Stimulated activated CD8-positive, alpha-beta memory T cell treated with anti-CD3 and anti-CD28 coated beads, Interleukin-12 subunit alpha, Interleukin-12 subunit beta, amount 100 ng/mL, for 4 hours (primary cell): Measurements from ENCODE around the gene DLEC1.
"Not testable (repeated sequence)": the region's sequence is repeated elsewhere in the genome, so short reads cannot be mapped to it uniquely, and the experiment has no call there.

Source experiments
- DNase-seq: peaks from one replicate; pipeline ENCODE4 v3.0.0-alpha.2; 2020; ENCODE audit warnings: low read depth

Gene DLEC1

DNA sequence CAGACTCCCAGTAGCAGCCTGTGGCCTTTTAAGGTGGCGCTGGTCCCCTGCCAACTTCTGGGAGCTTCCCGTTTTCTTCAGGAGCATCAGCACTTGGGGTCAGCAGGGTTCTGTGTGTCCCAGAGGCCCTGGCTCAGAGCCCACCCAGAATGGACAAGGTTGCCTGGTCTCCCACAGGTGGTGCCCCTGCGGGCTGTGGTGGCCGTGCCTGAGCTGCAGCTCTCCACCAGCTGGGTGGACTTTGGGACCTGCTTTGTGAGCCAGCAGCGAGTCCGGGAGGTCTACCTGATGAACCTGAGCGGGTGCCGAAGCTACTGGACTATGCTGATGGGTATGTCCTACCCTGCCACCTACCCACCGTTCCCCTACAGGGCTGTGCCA lies 82.4 kb downstream of the DLEC1 start:
- DNase-seq, result no peak

- no peak for DNase-seq
These were observed 82.9 kb downstream of the DLEC1 start for GRCh38 chr3:38121832-38122461.

DNA sequence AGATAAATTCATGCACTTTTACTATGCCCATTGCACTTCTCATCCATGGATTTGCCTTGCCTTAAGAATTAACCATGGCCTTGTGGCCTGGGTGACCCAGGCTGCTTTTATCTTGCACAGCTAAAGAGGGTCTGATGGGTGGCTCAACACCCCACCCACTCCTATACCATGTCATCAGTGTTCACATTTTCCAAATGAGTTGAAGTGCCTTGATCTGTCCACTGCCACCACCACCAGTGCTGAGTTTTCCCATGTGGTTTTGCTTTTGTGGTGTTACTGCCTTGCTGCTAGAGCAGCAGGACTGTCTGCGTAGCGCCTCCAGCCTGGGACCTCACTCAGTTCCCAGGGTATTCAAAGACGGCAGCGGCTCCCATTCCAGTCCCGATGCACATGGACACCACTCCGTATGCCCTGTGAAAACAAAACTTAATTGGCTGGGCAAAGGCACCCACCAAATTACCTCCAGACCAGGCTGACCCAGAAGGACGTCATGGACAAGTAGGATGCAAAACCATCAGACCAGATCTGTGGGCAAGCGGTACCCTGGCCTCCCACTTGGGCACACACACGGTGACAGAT lies 83.8 kb downstream of the DLEC1 start:
- DNase-seq, result no peak

DNA sequence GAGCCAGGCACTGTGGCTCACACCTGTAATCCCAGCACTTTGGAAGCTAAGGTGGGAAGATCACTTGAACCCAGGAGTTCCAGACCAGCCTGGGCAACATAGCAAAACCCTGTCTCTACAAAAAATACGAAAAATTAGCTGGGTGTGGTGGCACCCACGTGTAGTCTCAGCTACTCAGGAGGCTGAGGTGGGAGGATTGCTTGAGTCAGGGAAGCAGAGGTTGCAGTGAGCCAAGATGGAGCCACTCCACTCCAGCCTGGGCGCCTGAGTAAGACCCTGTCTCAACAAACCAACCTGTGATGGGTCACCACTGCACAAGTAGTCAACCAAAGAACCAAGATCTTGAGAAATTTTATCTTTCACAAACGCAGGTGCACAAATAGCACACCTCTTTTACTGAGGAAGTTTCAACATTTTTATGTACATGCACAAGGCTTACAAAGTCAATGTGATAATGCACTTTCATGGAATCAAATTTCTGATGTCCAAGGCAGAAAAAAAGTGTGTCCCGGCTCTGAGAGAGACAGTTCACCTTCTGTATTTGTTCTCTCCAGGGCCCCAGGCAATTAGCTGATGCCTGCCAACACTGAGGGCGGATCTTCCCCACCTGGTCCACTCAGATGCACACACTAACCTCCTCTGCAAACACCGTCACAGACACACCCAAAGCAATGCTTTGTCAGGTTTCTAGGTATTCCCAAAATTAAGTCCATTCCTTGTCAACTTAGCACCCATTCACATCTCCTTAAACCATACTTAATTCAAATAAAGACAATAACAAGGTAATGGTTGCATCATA lies 85.5 kb downstream of the DLEC1 start:
- DNase-seq, result no peak

DNA sequence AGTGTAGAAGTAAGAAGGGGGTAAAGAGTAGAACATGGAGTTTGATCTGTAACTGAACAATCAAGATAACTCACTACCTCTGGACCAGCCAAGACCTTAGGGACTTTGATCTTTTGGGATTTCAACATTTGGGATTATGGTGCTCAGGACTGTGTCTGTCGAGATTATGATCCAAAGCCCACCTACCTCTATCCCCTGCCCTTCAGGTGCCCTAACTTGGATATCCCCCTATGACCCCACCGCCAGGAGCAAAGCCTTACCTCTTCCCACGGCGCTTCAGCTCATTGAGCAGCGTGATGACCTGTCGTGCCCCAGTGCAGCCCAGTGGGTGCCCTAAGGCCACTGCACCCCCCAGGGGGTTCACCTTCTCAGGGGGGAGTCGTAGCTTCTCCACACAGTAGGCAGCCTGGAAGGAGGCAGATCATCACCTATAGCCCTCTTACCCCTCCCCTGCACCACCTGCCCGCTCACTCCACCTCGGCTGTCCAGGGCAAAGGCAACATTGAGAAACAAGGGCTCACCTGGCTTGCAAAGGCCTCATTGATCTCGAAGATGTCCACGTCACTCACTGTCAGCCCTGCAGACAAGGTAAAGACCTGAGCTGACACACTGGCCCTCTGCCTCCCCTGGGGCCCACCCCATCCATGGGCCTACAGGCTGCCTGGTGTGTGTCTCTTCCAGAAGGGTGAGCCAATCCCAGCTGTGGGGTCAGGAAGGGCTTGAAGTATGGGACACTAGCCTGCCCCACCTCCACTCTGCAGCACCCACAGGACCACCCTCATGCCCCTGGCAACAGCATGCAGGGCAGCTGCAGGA lies 86.5 kb downstream of the DLEC1 start:
- DNase-seq, result no peak

GRCh38 chr3:38126121-38126892 lies 87.3 kb downstream of the DLEC1 start:
- no peak for DNase-seq

- DNase-seq, result no peak
These were observed 88.7 kb downstream of the DLEC1 start for GRCh38 chr3:38127611-38128302.

DNA sequence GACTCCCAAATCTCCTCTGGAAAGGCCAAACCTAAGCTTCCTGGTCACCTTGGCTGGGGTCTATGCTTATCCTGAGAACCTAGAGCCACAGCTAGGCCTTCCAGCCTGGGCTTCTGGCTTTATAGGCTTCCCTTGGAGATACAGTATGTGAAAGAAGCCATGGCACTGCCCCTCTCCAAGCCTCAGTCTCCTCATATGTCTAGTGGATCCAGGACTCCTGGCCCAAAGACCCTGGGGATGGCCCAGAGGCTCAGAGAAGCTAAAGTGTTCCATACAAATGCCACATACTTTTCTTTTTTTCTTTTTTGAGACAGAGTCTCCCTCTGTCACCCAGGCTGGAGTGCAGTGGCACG lies 89.3 kb downstream of the DLEC1 start:
- DNase-seq, result no peak

DNA sequence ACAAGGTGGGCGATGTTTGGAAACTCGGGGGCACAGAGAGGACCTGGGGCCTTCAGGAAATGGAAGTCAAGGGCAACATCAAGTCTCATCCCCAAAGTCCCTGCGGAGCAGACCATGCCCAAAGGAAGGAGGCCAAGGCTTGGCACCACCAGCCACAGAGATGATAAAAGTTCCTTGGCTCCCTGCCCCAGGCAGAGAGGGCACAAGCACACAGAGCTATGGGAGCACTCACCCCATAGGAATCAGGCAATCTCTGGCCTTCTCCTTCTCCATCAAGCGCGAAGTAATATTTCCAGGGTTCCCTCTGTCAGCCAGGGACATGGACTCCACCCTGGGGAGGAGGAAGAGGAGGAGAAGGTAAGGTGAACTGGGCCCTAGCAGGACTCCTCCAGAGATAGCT lies 90.0 kb downstream of the DLEC1 start:
- no peak for DNase-seq

DNA sequence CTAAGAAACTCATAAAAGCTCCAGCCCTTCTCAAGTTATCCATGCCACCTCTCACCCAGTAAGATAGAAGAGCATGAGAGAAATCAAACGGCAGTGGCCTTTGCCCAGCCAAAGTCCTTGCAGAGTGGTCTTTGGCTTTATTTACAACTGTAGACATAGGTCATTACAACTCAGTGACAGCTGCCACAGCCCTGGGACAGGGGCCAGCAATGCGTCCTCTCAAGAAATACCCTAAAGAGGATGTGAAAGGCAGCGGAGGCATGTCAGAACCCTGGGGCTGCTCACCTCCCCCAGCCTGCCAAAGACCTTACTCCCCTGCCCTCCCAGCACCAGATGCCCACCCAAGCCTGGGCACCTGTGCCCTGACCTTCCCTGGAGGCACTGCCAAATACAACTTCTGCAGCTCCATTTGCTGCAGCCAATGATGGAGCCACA lies 91.6 kb downstream of the DLEC1 start:
- no peak for DNase-seq

GRCh38 chr3:38131621-38132369 lies 92.8 kb downstream of the DLEC1 start:
- no peak for DNase-seq

DNA sequence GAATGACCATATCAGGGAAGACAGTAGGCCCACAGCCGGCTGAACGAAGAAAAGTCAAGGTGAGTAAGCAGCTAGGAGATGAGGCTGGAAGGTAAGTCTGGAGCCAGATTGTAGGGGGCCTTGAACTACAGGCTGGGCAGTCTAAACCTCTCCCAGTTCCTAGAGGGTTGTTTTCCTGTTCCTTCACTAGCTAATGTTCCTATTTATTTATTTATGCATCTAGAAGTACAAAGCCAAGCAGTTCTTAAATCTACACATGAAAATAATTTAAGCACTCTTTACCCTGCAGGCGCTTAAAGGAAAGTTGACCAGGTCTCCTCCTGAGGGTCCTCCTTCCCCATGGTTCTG lies 94.2 kb downstream of the DLEC1 start:
- no peak for DNase-seq

GRCh38 chr3:38133557-38134405 lies 94.8 kb downstream of the DLEC1 start:
- no peak for DNase-seq

DNA sequence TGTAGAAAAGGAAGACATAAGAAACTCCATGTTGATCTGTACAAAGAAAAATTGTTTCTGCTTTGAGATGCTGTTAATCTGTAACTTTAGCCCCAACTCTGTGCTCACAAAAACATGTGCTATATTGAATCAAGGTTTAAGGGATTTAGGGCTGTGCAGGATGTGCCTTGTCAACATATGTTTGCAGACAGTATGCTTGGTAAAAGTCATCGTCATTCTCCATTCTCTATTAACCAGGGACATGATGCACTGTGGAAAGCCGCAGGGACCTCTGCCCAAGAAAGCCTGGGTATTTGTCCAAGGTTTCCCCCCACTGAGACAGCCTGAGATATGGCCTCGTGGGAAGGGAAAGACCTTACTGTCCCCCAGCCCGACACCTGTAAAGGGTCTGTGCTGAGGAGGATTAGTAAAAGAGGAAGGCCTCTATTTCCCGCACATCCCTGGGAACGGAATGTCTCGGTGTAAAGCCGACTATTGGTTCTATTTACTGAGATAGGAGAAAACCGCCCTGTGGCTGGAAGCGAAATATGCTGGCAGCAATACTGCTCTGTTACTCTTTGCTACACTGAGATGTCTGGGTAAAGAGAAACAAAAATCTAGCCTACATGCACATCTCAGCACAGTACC lies 95.6 kb downstream of the DLEC1 start:
- not testable (repeated sequence) for DNase-seq

- DNase-seq, result not testable (repeated sequence)
These were observed 96.7 kb downstream of the DLEC1 start for GRCh38 chr3:38135621-38136277.

GRCh38 chr3:38136393-38136776 lies 97.4 kb downstream of the DLEC1 start:
- DNase-seq, result no peak

DNA sequence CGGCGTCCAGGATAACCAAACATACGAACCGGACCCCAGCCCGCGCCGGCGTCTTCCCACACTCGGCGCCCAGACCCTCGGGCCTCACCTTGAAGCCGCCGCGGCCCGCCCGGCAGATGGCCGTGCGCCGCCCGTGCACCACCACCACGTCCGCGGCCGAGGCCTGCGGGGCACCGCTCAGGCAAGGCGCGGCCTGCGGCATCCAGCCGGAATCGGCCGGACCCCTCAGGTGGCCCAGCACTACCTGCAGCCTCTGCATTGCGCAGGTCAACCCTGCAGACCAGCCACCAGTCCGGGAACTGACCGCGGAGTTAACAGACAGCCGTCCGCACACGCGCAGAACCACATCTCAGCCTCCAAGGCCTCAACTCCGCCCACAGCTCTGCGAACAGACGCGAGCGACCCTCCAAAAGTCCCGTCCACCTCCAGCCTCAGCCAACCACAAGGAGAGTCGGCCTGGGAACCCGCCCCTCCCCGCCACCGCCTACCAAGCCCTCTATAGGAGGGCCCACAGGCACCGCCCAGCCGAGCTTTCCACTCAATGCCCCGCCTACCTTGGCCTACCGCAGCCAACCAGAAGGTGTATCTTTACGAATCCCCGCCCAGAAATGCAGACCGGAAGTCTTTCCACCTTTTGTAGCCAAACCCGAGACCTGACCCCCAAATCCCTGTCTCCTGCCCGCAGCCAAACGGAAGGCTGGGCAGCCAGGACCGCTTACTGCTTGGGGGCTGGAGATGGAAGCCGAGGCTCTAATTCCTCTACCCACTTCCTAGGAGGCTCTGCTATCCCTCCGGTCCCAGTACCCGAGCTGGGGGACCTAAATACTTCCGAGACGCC lies 98.0 kb downstream of the DLEC1 start, which contains the start of gene ACAA1:
Gene ACAA1, minus strand, starts transcription at position 351 of the 838 bp plus-strand sequence. Its CDS starts 92 bp downstream, at position 259.
- peak; percentile 96 for DNase-seq
